ENCODE results near the gene GPR17. TPM values are rescaled to one million over a fixed set of nuclear protein-coding genes. Genes with fewer than 3 reads are reported as not detected.

The GPR17 gene
- polyA plus RNA-seq, 1 donor (not counting 4 experiments of a cell fraction or from before 2014, with no cell fraction given), result not detected

- H3K27ac ChIP-seq (ENCODE audit: control insufficient read depth, insufficient read depth, low read length), result no peak overlapping the region
- H3K9ac ChIP-seq (ENCODE audit: control insufficient read depth, extremely low read depth, insufficient read depth, low read length), result no peak overlapping the region
- H3K79me2 ChIP-seq (ENCODE audit: control insufficient read depth, insufficient read depth, low read length), result no peaks in the 10 kb centered on the region
- FAIRE-seq (no peak), DNase-seq (ENCODE audit: low read depth, low spot score) (no peak)
- no peaks in the 10 kb centered on the region for H4K20me1 ChIP-seq (ENCODE audit: control insufficient read depth, extremely low read depth, insufficient read depth, low read length)
- H2AFZ ChIP-seq (ENCODE audit: control insufficient read depth, low read length), result no peak overlapping the region
- H3K9me3 ChIP-seq (ENCODE audit: control insufficient read depth, low read depth, low read length), result no peaks in the 10 kb centered on the region
- TF ChIP-seq EZH2 (IDR thresholded peaks at IDR 0.05; ENCODE audit: low read length) (no peak), CTCF (optimal IDR thresholded peaks at IDR 0.05 in 1 of 3, IDR thresholded peaks at IDR 0.05 in 1 of 3, conservative IDR thresholded peaks at IDR 0.05 in 1 of 3; ENCODE audit: extremely low read depth in 1 of 3, insufficient read depth in 2 of 3, low read length in 3 of 3) (no peak)
- no peak overlapping the region for H3K4me2 ChIP-seq (ENCODE audit: control insufficient read depth, extremely low read depth, insufficient read depth, low read depth, low read length)
- no peaks in the 10 kb centered on the region for H3K36me3 ChIP-seq (ENCODE audit: control insufficient read depth in 2 of 2, extremely low read depth in 1 of 2, insufficient read depth in 2 of 2, low read length in 2 of 2)
- no peaks in the 10 kb centered on the region for H3K27me3 ChIP-seq (ENCODE audit: control insufficient read depth, extremely low read depth, insufficient read depth, low read length)
- no peak overlapping the region for H3K4me3 ChIP-seq (ENCODE audit: control insufficient read depth in 2 of 3, extremely low read depth in 1 of 3, insufficient read depth in 2 of 3, low read depth in 1 of 3, low read length in 3 of 3)
- dilution Hi-C loops (cut with MboI; ENCODE audit: extremely low pct_ligation_motif_present, low sequenced_read_pairs), result no loop called here
- H3K9me1 ChIP-seq (ENCODE audit: control insufficient read depth, extremely low read depth, insufficient read depth, low read length), result no peaks in the 10 kb centered on the region
- H3K4me1 ChIP-seq (ENCODE audit: control insufficient read depth, extremely low read depth, insufficient read depth, low read length), result no peaks in the 10 kb centered on the region
Measured at GRCh38 chr2:127629637-127630036, 16.3 kb upstream of the GPR17 start.

GRCh38 chr2:127630096-127630863 lies 15.7 kb upstream of the GPR17 start:
- no peak overlapping the region for H3K4me2 ChIP-seq (ENCODE audit: control insufficient read depth, extremely low read depth, insufficient read depth, low read depth, low read length)
- no peaks in the 10 kb centered on the region for H3K79me2 ChIP-seq (ENCODE audit: control insufficient read depth, insufficient read depth, low read length)
- no peak overlapping the region for H3K9ac ChIP-seq (ENCODE audit: control insufficient read depth, extremely low read depth, insufficient read depth, low read length)
- no peak for DNase-seq (ENCODE audit: low read depth, low spot score)
- dilution Hi-C loops (cut with MboI; ENCODE audit: extremely low pct_ligation_motif_present, low sequenced_read_pairs), result no loop called here
- no peak overlapping the region for H3K27ac ChIP-seq (ENCODE audit: control insufficient read depth, insufficient read depth, low read length)
- no peaks in the 10 kb centered on the region for H4K20me1 ChIP-seq (ENCODE audit: control insufficient read depth, extremely low read depth, insufficient read depth, low read length)
- no peaks in the 10 kb centered on the region for H3K9me1 ChIP-seq (ENCODE audit: control insufficient read depth, extremely low read depth, insufficient read depth, low read length)
- H2AFZ ChIP-seq (ENCODE audit: control insufficient read depth, low read length), result no peak overlapping the region
- no peak for FAIRE-seq
- H3K4me1 ChIP-seq (ENCODE audit: control insufficient read depth, extremely low read depth, insufficient read depth, low read length), result no peaks in the 10 kb centered on the region
- no peaks in the 10 kb centered on the region for H3K9me3 ChIP-seq (ENCODE audit: control insufficient read depth, low read depth, low read length)
- H3K27me3 ChIP-seq (ENCODE audit: control insufficient read depth, extremely low read depth, insufficient read depth, low read length), result no peaks in the 10 kb centered on the region
- no peak overlapping the region for H3K4me3 ChIP-seq (ENCODE audit: control insufficient read depth in 2 of 3, extremely low read depth in 1 of 3, insufficient read depth in 2 of 3, low read depth in 1 of 3, low read length in 3 of 3)
- no peaks in the 10 kb centered on the region for H3K36me3 ChIP-seq (ENCODE audit: control insufficient read depth in 2 of 2, extremely low read depth in 1 of 2, insufficient read depth in 2 of 2, low read length in 2 of 2)
- no peak for TF ChIP-seq EZH2 (IDR thresholded peaks at IDR 0.05; ENCODE audit: low read length)
- TF ChIP-seq CTCF (optimal IDR thresholded peaks at IDR 0.05 in 1 of 3, IDR thresholded peaks at IDR 0.05 in 1 of 3, conservative IDR thresholded peaks at IDR 0.05 in 1 of 3; ENCODE audit: extremely low read depth in 1 of 3, insufficient read depth in 2 of 3, low read length in 3 of 3), result no peak

Data from keratinocyte (primary cell).